ENCODE data around the gene PXT1. TPM values are rescaled to one million over a fixed set of nuclear protein-coding genes. Genes with fewer than 3 reads are reported as not detected.

PXT1 gene
- total and polyA plus RNA-seq, 9 of the 15 experiments (the other 6 are each of a cell fraction or from before 2014, with no cell fraction given): 0.09 to 0.11 (median 0.10) TPM; not detected in 5

DNA sequence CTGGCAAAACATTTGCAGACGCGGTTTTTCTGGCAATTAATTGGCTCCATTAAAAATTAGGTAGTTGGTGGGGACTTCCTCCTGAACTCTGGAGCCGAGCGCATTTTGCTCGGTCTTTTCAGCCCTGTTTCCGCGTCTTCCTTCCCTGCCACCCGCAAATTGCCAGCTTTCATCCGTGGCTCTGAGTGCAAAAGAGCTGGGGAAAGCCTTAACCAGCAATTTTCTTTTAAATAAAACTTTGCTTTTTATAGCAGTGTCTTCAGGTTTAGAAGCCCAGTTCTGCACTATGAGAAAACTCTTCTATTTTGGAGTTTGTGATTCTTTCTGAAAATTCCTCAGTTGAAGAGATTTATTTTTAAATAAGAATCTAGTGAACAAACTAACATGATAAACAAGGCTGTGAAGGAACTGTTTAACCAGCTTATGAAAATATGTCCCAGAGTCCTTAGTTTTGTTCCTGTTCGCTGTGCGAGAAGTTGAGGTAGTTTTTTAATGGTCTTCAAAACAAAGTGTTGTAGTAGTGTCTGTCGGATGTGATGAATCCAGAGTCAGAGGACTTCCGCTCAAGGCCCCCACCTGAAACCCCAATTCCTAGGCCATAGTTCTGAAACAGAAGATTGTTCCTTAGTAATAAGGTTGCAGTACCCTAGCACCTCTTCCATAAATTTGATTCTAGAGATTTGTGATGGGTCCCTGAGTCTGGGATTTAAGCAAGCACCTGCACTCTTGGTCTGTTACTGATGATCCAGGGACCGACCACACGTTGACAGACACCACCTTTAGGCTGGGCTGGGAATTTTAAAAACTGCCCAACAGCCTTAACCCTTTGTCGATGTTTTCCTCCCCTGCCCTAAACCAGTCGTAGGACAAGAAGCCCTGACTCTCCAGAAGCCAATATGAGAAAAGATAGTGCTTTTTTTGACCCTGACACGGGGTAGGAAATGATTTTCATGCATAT lies 1.1 kb upstream of the PXT1 start (continued):
- TF ChIP-seq, protein P1, sequence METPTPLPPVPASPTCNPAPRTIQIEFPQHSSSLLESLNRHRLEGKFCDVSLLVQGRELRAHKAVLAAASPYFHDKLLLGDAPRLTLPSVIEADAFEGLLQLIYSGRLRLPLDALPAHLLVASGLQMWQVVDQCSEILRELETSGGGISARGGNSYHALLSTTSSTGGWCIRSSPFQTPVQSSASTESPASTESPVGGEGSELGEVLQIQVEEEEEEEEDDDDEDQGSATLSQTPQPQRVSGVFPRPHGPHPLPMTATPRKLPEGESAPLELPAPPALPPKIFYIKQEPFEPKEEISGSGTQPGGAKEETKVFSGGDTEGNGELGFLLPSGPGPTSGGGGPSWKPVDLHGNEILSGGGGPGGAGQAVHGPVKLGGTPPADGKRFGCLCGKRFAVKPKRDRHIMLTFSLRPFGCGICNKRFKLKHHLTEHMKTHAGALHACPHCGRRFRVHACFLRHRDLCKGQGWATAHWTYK (CRISPR knock-in tag; IDR thresholded peaks at IDR 0.05): no peak
- TF ChIP-seq, protein P2, sequence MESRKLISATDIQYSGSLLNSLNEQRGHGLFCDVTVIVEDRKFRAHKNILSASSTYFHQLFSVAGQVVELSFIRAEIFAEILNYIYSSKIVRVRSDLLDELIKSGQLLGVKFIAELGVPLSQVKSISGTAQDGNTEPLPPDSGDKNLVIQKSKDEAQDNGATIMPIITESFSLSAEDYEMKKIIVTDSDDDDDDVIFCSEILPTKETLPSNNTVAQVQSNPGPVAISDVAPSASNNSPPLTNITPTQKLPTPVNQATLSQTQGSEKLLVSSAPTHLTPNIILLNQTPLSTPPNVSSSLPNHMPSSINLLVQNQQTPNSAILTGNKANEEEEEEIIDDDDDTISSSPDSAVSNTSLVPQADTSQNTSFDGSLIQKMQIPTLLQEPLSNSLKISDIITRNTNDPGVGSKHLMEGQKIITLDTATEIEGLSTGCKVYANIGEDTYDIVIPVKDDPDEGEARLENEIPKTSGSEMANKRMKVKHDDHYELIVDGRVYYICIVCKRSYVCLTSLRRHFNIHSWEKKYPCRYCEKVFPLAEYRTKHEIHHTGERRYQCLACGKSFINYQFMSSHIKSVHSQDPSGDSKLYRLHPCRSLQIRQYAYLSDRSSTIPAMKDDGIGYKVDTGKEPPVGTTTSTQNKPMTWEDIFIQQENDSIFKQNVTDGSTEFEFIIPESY (CRISPR knock-in tag; IDR thresholded peaks at IDR 0.05): no peak
- TF ChIP-seq KLF1 (tag; IDR thresholded peaks at IDR 0.05): no peak
- TF ChIP-seq KDM4B (IDR thresholded peaks at IDR 0.05; ENCODE audit: borderline replicate concordance in 2 of 2, low read depth in 1 of 2): no peak
- TF ChIP-seq, protein P3, sequence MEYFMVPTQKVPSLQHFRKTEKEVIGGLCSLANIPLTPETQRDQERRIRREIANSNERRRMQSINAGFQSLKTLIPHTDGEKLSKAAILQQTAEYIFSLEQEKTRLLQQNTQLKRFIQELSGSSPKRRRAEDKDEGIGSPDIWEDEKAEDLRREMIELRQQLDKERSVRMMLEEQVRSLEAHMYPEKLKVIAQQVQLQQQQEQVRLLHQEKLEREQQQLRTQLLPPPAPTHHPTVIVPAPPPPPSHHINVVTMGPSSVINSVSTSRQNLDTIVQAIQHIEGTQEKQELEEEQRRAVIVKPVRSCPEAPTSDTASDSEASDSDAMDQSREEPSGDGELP (CRISPR knock-in tag; IDR thresholded peaks at IDR 0.05; ENCODE audit: borderline replicate concordance): no peak
- TF ChIP-seq, protein P4, sequence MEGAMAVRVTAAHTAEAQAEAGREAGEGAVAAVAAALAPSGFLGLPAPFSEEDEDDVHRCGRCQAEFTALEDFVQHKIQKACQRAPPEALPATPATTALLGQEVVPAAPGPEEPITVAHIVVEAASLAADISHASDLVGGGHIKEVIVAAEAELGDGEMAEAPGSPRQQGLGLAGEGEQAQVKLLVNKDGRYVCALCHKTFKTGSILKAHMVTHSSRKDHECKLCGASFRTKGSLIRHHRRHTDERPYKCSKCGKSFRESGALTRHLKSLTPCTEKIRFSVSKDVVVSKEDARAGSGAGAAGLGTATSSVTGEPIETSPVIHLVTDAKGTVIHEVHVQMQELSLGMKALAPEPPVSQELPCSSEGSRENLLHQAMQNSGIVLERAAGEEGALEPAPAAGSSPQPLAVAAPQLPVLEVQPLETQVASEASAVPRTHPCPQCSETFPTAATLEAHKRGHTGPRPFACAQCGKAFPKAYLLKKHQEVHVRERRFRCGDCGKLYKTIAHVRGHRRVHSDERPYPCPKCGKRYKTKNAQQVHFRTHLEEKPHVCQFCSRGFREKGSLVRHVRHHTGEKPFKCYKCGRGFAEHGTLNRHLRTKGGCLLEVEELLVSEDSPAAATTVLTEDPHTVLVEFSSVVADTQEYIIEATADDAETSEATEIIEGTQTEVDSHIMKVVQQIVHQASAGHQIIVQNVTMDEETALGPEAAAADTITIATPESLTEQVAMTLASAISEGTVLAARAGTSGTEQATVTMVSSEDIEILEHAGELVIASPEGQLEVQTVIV (CRISPR knock-in tag; IDR thresholded peaks at IDR 0.05; ENCODE audit: borderline replicate concordance): no peak
- no peak for TF ChIP-seq PTTG1 (tag; IDR thresholded peaks at IDR 0.05; ENCODE audit: low read depth)
- no peak for TF ChIP-seq CEBPG (CRISPR knock-in tag; IDR thresholded peaks at IDR 0.05)
- TF ChIP-seq CEBPG (tag; conservative IDR thresholded peaks at IDR 0.05 in 1 of 2, IDR thresholded peaks at IDR 0.05 in 1 of 2): no peak
- TF ChIP-seq, protein P5, sequence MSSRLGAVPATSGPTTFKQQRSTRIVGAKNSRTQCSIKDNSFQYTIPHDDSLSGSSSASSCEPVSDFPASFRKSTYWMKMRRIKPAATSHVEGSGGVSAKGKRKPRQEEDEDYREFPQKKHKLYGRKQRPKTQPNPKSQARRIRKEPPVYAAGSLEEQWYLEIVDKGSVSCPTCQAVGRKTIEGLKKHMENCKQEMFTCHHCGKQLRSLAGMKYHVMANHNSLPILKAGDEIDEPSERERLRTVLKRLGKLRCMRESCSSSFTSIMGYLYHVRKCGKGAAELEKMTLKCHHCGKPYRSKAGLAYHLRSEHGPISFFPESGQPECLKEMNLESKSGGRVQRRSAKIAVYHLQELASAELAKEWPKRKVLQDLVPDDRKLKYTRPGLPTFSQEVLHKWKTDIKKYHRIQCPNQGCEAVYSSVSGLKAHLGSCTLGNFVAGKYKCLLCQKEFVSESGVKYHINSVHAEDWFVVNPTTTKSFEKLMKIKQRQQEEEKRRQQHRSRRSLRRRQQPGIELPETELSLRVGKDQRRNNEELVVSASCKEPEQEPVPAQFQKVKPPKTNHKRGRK (tag; IDR thresholded peaks at IDR 0.05): no peak
- no peak for TF ChIP-seq BRD9 (IDR thresholded peaks at IDR 0.05; ENCODE audit: low read depth, partially characterized antibody)
- TF ChIP-seq ZNF717 (CRISPR knock-in tag; IDR thresholded peaks at IDR 0.05): no peak
- TF ChIP-seq SMAD1 (IDR thresholded peaks at IDR 0.05; ENCODE audit: low read depth, low read length, partially characterized antibody): no peak
- TF ChIP-seq RFX7 (CRISPR knock-in tag; IDR thresholded peaks at IDR 0.05): no peak
- no peak for TF ChIP-seq ZNF699 (CRISPR knock-in tag; IDR thresholded peaks at IDR 0.05; ENCODE audit: insufficient replicate concordance)
- no peak for TF ChIP-seq ATF1 (CRISPR knock-in tag; IDR thresholded peaks at IDR 0.05)
- no peak for TF ChIP-seq ATF1 (tag; IDR thresholded peaks at IDR 0.05)
